Loucy (cell line): ENCODE results near the gene RNF166.

Experiments used
- H2AFZ ChIP-seq: fragments of 200-600 bp; sonication (generic); 2 replicates; pipeline ENCODE4 v1.6.0; 2016; ENCODE audit warnings: antibody characterized with exemption, mild to moderate bottlenecking, low read length, moderate library complexity
- H3F3A ChIP-seq: fragments of 200-600 bp; 2 replicates; pipeline ENCODE4 v1.6.0; 2016; ENCODE audit warnings: antibody characterized with exemption, low read depth, mild to moderate bottlenecking
- H3K27me3 ChIP-seq: fragments of 200-600 bp; sonication (generic); 2 replicates; pipeline ENCODE4 v1.6.1; 2014; ENCODE audit warnings: low read length, mild to moderate bottlenecking; ENCODE audit not compliant: insufficient read depth, poor library complexity, severe bottlenecking
- H3K36me3 ChIP-seq: fragments of 200-600 bp; sonication (generic); 2 replicates; pipeline ENCODE4 v1.6.1; 2016; ENCODE audit warnings: low read length; ENCODE audit not compliant: insufficient read depth
- H3K4me1 ChIP-seq: fragments of 200-600 bp; sonication (generic); 2 replicates; pipeline ENCODE4 v1.5.1; 2014; ENCODE audit warnings: low read length, mild to moderate bottlenecking; ENCODE audit not compliant: insufficient read depth, poor library complexity, severe bottlenecking
- H3K4me2 ChIP-seq: fragments of 200-600 bp; sonication (generic); 2 replicates; pipeline ENCODE4 v1.6.0; 2014; ENCODE audit warnings: antibody characterized with exemption, low read length, low read depth, mild to moderate bottlenecking; ENCODE audit not compliant: poor library complexity, severe bottlenecking
- H3K4me3 ChIP-seq: fragments of 200-600 bp; sonication (generic); 2 replicates; pipeline ENCODE4 v1.5.1; 2014; ENCODE audit warnings: low read length, mild to moderate bottlenecking, mixed read lengths; ENCODE audit not compliant: poor library complexity, severe bottlenecking
- H3K79me2 ChIP-seq: fragments of 200-600 bp; sonication (generic); 2 replicates; pipeline ENCODE4 v1.6.1; 2014; ENCODE audit warnings: low read length; ENCODE audit not compliant: insufficient read depth
- H3K9ac ChIP-seq: fragments of 200-600 bp; sonication (generic); 2 replicates; pipeline ENCODE4 v1.6.0; 2014; ENCODE audit warnings: mild to moderate bottlenecking, low read depth, low read length, moderate library complexity; ENCODE audit not compliant: poor library complexity, severe bottlenecking
- H3K9me2 ChIP-seq: fragments of 200-600 bp; sonication (generic); replicated peaks from 2 replicates; pipeline ENCODE4 v1.6.1; 2016; ENCODE audit warnings: low read depth, low read length, mixed read lengths
- H3K9me3 ChIP-seq: fragments of 200-600 bp; sonication (generic); 2 replicates; pipeline ENCODE4 v1.6.1; 2014; ENCODE audit warnings: mild to moderate bottlenecking, antibody characterized with exemption, low read length, low read depth; ENCODE audit not compliant: insufficient read depth
- H4K20me1 ChIP-seq: fragments of 200-600 bp; sonication (generic); 2 replicates; pipeline ENCODE4 v1.6.0; 2014; ENCODE audit warnings: antibody characterized with exemption, low read length, mild to moderate bottlenecking; ENCODE audit not compliant: insufficient read depth, poor library complexity, severe bottlenecking
- EZH2phosphoT487 ChIP-seq: fragments of 200-600 bp; IDR thresholded peaks from 2 replicates; pipeline ENCODE4 v1.6.1; 2018; ENCODE audit warnings: antibody characterized with exemption, mild to moderate bottlenecking, moderate library complexity, borderline replicate concordance
- TF ChIP-seq, protein P1 (sequence below): fragments of 200-600 bp; sonication (generic); conservative IDR thresholded peaks from 2 replicates; pipeline ENCODE4 v1.5.1; 2014; ENCODE audit warnings: mild to moderate bottlenecking, antibody characterized with exemption, low read length

Gene RNF166

GRCh38 chr16:88696441-88696840, 9.8 kb downstream of the RNF166 start:
- Histone ChIP-seq H3K4me1 (peaks cover 9% of the 10 kb centered on the region), H3K9me2 (no peaks in the 10 kb centered on the region), H2AFZ (no peak overlapping the region), H3K27me3 (no peaks in the 10 kb centered on the region), H4K20me1 (peaks cover 4% of the 10 kb centered on the region), H3K9ac (no peak overlapping the region), H3F3A (no peaks in the 10 kb centered on the region), H3K9me3 (no peaks in the 10 kb centered on the region), H3K36me3 (no peaks in the 10 kb centered on the region), H3K79me2 (peaks cover 8% of the 10 kb centered on the region), H3K4me3 (no peak overlapping the region), H3K4me2 (no peak overlapping the region)
- no peak for TF ChIP-seq EZH2phosphoT487
- TF ChIP-seq, protein P1, sequence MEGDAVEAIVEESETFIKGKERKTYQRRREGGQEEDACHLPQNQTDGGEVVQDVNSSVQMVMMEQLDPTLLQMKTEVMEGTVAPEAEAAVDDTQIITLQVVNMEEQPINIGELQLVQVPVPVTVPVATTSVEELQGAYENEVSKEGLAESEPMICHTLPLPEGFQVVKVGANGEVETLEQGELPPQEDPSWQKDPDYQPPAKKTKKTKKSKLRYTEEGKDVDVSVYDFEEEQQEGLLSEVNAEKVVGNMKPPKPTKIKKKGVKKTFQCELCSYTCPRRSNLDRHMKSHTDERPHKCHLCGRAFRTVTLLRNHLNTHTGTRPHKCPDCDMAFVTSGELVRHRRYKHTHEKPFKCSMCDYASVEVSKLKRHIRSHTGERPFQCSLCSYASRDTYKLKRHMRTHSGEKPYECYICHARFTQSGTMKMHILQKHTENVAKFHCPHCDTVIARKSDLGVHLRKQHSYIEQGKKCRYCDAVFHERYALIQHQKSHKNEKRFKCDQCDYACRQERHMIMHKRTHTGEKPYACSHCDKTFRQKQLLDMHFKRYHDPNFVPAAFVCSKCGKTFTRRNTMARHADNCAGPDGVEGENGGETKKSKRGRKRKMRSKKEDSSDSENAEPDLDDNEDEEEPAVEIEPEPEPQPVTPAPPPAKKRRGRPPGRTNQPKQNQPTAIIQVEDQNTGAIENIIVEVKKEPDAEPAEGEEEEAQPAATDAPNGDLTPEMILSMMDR, result no peak

DNA sequence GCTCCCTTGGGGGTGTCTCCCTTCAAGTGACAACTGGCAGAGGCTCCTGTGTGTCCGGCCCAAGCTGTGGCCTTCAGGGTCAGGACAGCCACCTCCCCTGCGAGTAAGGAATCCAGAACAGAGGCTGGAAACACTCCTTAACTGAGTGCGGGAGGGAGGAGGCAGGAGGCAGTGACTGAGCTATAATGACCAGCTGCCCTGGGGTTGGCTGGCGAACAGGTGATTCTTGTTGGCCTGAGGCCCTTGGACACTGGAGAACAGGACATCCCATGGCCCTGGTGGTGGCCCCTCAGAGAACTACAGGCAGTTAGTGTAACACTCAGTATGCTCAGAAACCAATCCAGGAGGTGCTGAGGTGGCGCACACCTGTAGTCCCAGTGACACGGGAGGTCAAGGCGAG, 10.5 kb downstream of the RNF166 start:
- H2AFZ ChIP-seq, result no peak overlapping the region
- no peaks in the 10 kb centered on the region for H3K36me3 ChIP-seq
- H3K9me3 ChIP-seq, result no peaks in the 10 kb centered on the region
- no peak for TF ChIP-seq EZH2phosphoT487
- TF ChIP-seq, protein P1, result no peak
- H3K4me3 ChIP-seq, result no peak overlapping the region
- H3K9me2 ChIP-seq, result no peaks in the 10 kb centered on the region
- no peak overlapping the region for H3K4me2 ChIP-seq
- peaks cover 4% of the 10 kb centered on the region for H4K20me1 ChIP-seq
- H3K9ac ChIP-seq, result no peak overlapping the region
- H3K27me3 ChIP-seq, result no peaks in the 10 kb centered on the region
- H3K4me1 ChIP-seq, result peaks cover 5% of the 10 kb centered on the region
- H3F3A ChIP-seq, result no peaks in the 10 kb centered on the region
- 0 out of 2 replicates have a peak, but pooled peaks cover 5% of the 10 kb centered on the region for H3K79me2 ChIP-seq

- no peaks in the 10 kb centered on the region for H3K27me3 ChIP-seq
- no peaks in the 10 kb centered on the region for H3F3A ChIP-seq
- peaks cover under 1% of the 10 kb centered on the region for H3K4me1 ChIP-seq
- H3K9me3 ChIP-seq, result no peaks in the 10 kb centered on the region
- H3K4me2 ChIP-seq, result no peak overlapping the region
- no peaks in the 10 kb centered on the region for H3K36me3 ChIP-seq
- no peak overlapping the region for H3K9ac ChIP-seq
- no peaks in the 10 kb centered on the region for H4K20me1 ChIP-seq
- no peak overlapping the region for H3K4me3 ChIP-seq
- H3K79me2 ChIP-seq, result 0 out of 2 replicates have a peak, but pooled peaks cover 2% of the 10 kb centered on the region
- TF ChIP-seq, protein P1, result no peak
- no peak for TF ChIP-seq EZH2phosphoT487
- H2AFZ ChIP-seq, result no peak overlapping the region
- no peaks in the 10 kb centered on the region for H3K9me2 ChIP-seq
Measured at GRCh38 chr16:88695218-88695617, 11.0 kb downstream of the RNF166 start.
